Tibial nerve (tissue), 4 donors: ENCODE measurements around the gene ADGRG1.

ENCODE experiments used
- CTCF ChIP-seq, 5 experiments: fragments of 200-600 bp in 3 of 5; fragments of 450-650 bp in 2 of 5; sonication (generic) in 3 of 5; IDR thresholded peaks; one replicate each; pipeline ENCODE4 v1.5.1; 2016 to 2019; ENCODE audit warnings: antibody characterized with exemption in 5 of 5, mild to moderate bottlenecking in 3 of 5, moderate library complexity in 2 of 5
- EP300 ChIP-seq, 2 donors: sonication (generic); formaldehyde crosslinking; IDR thresholded peaks; one replicate each; pipeline ENCODE4 v1.6.1; 2017; ENCODE audit warnings: antibody characterized with exemption in 2 of 2, mild to moderate bottlenecking in 1 of 2
- POLR2A ChIP-seq, 2 donors: fragments of 450-650 bp; IDR thresholded peaks; one replicate each; pipeline ENCODE4 v1.6.1; 2017; ENCODE audit warnings: antibody characterized with exemption in 2 of 2, mild to moderate bottlenecking in 2 of 2, moderate library complexity in 2 of 2

DNA sequence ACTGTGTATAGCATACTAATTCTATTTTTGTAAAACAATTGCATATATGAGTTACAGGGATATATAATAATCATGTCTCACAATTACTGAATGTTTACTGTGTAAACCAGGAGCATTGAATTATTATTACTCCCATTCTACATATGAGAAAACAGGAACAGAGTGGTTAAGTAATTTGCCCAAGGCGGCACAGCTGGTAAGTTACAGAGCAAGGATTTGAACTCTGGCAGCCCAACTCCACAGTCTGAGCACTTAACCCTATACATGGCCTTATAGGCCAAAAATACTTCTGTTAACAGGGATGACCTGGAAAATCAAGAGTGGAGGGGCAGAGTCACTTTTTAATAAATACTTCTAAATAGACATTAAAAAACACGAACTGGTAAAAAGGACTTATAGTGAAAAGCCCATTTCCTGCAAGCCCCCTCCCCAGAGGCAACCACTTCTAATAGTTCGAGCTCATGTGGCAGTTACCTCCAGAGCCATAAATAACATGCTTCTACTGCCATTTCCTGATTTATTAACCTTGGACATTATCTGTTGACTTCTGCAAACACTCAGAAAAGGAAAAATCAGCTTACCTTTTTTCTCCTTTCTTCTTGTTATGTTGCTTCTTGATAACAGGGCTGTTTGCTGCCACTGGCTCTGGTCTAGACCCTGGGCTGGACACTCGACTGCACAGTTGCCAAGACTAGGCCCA, 22.1 kb upstream of the ADGRG1 start:
- TF ChIP-seq POLR2A (IDR thresholded peaks at IDR 0.05) (no peak), CTCF (IDR thresholded peaks at IDR 0.05) (no peak), EP300 (IDR thresholded peaks at IDR 0.05) (no peak)
